ENCODE results near the gene CHD5.

Gene CHD5

GRCh38 chr1:6103854-6104530 lies 76.1 kb downstream of the CHD5 start:
- TF ChIP-seq CTCF (IDR thresholded peaks at IDR 0.05; ENCODE audit: insufficient read depth, low read length, poor library complexity, severe bottlenecking), result no peak
- no peak for DNase-seq (ENCODE audit: extremely low read depth, insufficient read length)
- Histone ChIP-seq H3K27me3 (replicated peaks; ENCODE audit: control insufficient read depth, insufficient read depth, low read length) (no peaks in the 10 kb centered on the region; the same call in 1 of the 2 replicates), H3K4me3 (replicated peaks; ENCODE audit: low read depth, low read length) (no peak overlapping the region), H3K36me3 (ENCODE audit: control insufficient read depth, insufficient read depth, low read length) (no peaks in the 10 kb centered on the region)

GRCh38 chr1:6103111-6103853 lies 76.8 kb downstream of the CHD5 start:
- no peak for TF ChIP-seq CTCF (IDR thresholded peaks at IDR 0.05; ENCODE audit: insufficient read depth, low read length, poor library complexity, severe bottlenecking)
- H3K27me3 ChIP-seq (replicated peaks; ENCODE audit: control insufficient read depth, insufficient read depth, low read length), result no peaks in the 10 kb centered on the region; the same call in 1 of the 2 replicates
- no peak for DNase-seq (ENCODE audit: extremely low read depth, insufficient read length)
- H3K36me3 ChIP-seq (ENCODE audit: control insufficient read depth, insufficient read depth, low read length), result no peaks in the 10 kb centered on the region; the same call in 1 of the 2 replicates
- H3K4me3 ChIP-seq (replicated peaks; ENCODE audit: low read depth, low read length), result no peak overlapping the region

GRCh38 chr1:6102532-6102845 lies 77.6 kb downstream of the CHD5 start:
- DNase-seq (ENCODE audit: extremely low read depth, insufficient read length), result no peak
- Histone ChIP-seq H3K27me3 (replicated peaks; ENCODE audit: control insufficient read depth, insufficient read depth, low read length) (no peaks in the 10 kb centered on the region; the same call in 1 of the 2 replicates), H3K4me3 (replicated peaks; ENCODE audit: low read depth, low read length) (no peak overlapping the region), H3K36me3 (ENCODE audit: control insufficient read depth, insufficient read depth, low read length) (no peaks in the 10 kb centered on the region; the same call in 1 of the 2 replicates)
- no peak for TF ChIP-seq CTCF (IDR thresholded peaks at IDR 0.05; ENCODE audit: insufficient read depth, low read length, poor library complexity, severe bottlenecking)

- Histone ChIP-seq H3K27me3 (replicated peaks; ENCODE audit: control insufficient read depth, insufficient read depth, low read length) (no peaks in the 10 kb centered on the region; the same call in 1 of the 2 replicates), H3K4me3 (replicated peaks; ENCODE audit: low read depth, low read length) (no peak overlapping the region), H3K36me3 (ENCODE audit: control insufficient read depth, insufficient read depth, low read length) (peaks cover 2% of the 10 kb centered on the region; the same call in 1 of the 2 replicates)
- DNase-seq (ENCODE audit: extremely low read depth, insufficient read length), result no peak
- TF ChIP-seq CTCF (IDR thresholded peaks at IDR 0.05; ENCODE audit: insufficient read depth, low read length, poor library complexity, severe bottlenecking), result no peak
These were observed 78.1 kb downstream of the CHD5 start for GRCh38 chr1:6101826-6102531.

- Histone ChIP-seq H3K36me3 (ENCODE audit: control insufficient read depth, insufficient read depth, low read length) (peaks cover 4% of the 10 kb centered on the region), H3K4me3 (replicated peaks; ENCODE audit: low read depth, low read length) (no peak overlapping the region), H3K27me3 (replicated peaks; ENCODE audit: control insufficient read depth, insufficient read depth, low read length) (no peaks in the 10 kb centered on the region; the same call in 1 of the 2 replicates)
- TF ChIP-seq CTCF (IDR thresholded peaks at IDR 0.05; ENCODE audit: insufficient read depth, low read length, poor library complexity, severe bottlenecking), result no peak
- DNase-seq (ENCODE audit: extremely low read depth, insufficient read length), result no peak
These were observed 79.0 kb downstream of the CHD5 start for GRCh38 chr1:6100861-6101783.
